Endothelial cell of umbilical vein (primary cell): Measurements from ENCODE around the gene CRYBG2. TPM values are rescaled to one million over a fixed set of nuclear protein-coding genes. Genes with fewer than 3 reads are reported as not detected.

Experiments used
- BruUV-seq: library from RNA; stranded (reverse); fragments of 400-500 nt; replicated peaks from 2 replicates; lab custom pipeline; 2021; lab: Mats Ljungman, UMichigan
- CTCF ChIA-PET: fragments of 300-600, 350-600 bp; sonication (Branson Sonifier 250); formaldehyde crosslinking; loops from one replicate; lab custom pipeline; 2021; ENCODE audit warnings: antibody characterized with exemption, inconsistent platforms; lab: Charles Lee
- POLR2A ChIA-PET: fragments of 300-600, 350-600 bp; sonication (Branson Sonifier 250); formaldehyde crosslinking; loops from one replicate; lab custom pipeline; 2021; ENCODE audit warnings: antibody characterized with exemption, inconsistent platforms; lab: Charles Lee
- DNase-seq: peaks from one replicate; pipeline ENCODE4 v3.0.0-alpha.2; 2011; ENCODE audit warnings: low read depth, low spot score
- FAIRE-seq: peaks from 2 replicates; lab custom pipeline; 2011; peaks lifted over from hg19 to GRCh38; lab: Jason Lieb, UNC
- H2AFZ ChIP-seq: 2 replicates; pipeline ENCODE4 v1.6.0; 2012; ENCODE audit warnings: low read depth, low read length, control low read depth, inconsistent platforms
- H3K27ac ChIP-seq: 2 replicates; pipeline ENCODE4 v1.5.1; 2011; ENCODE audit warnings: low read depth, mild to moderate bottlenecking, control low read depth, low read length, moderate library complexity; ENCODE audit not compliant: insufficient read depth
- H3K27me3 ChIP-seq, 2 experiments: 2 replicates each; pipeline versions ENCODE4 v1.6.0 to v1.6.1; 2011; ENCODE audit warnings: low read length in 2 of 2, mixed read lengths in 1 of 2; ENCODE audit not compliant: control insufficient read depth in 2 of 2, insufficient read depth in 2 of 2
- H3K36me3 ChIP-seq, 2 experiments: 2 replicates in 1 of 2; 3 replicates in 1 of 2; pipeline ENCODE4 v1.5.1; 2011; ENCODE audit warnings: low read length in 2 of 2, mild to moderate bottlenecking in 1 of 2, moderate library complexity in 1 of 2; ENCODE audit not compliant: control insufficient read depth in 2 of 2, insufficient read depth in 2 of 2; ENCODE audit errors: extremely low read depth in 1 of 2
- H3K4me1 ChIP-seq: 3 replicates; pipeline ENCODE4 v1.5.1; 2011; ENCODE audit warnings: mild to moderate bottlenecking, low read length; ENCODE audit not compliant: control insufficient read depth, insufficient read depth; ENCODE audit errors: extremely low read depth
- H3K4me2 ChIP-seq: 2 replicates; pipeline ENCODE4 v1.6.1; 2011; ENCODE audit warnings: low read length, control low read depth, mixed read lengths; ENCODE audit not compliant: insufficient read depth
- H3K4me3 ChIP-seq, 3 experiments: fragments of 200-600 bp in 1 of 3; sonication (generic), shearing (Covaris generic) in 1 of 3; replicated peaks in 1 of 3; 2 replicates each; pipeline ENCODE4 v1.5.1; 2011 to 2016; ENCODE audit warnings: control low read depth in 3 of 3, low read length in 3 of 3, mild to moderate bottlenecking in 2 of 3, inconsistent platforms in 1 of 3, low read depth in 1 of 3, moderate library complexity in 1 of 3; ENCODE audit not compliant: insufficient read depth in 1 of 3
- H3K79me2 ChIP-seq: 2 replicates; pipeline ENCODE4 v1.6.0; 2012; ENCODE audit warnings: low read length, inconsistent platforms; ENCODE audit not compliant: control insufficient read depth, insufficient read depth
- H3K9ac ChIP-seq: replicated peaks from 2 replicates; pipeline ENCODE3; 2011; ENCODE audit warnings: low read length, control low read depth; ENCODE audit not compliant: insufficient read depth; ENCODE audit errors: extremely low read depth
- H3K9me1 ChIP-seq: replicated peaks from 3 replicates; pipeline ENCODE4 v1.6.0; 2011; ENCODE audit warnings: mild to moderate bottlenecking, low read length; ENCODE audit not compliant: control insufficient read depth, insufficient read depth; ENCODE audit errors: extremely low read depth
- H3K9me3 ChIP-seq: replicated peaks from 2 replicates; pipeline ENCODE4 v1.5.1; 2012; ENCODE audit warnings: low read length, inconsistent platforms; ENCODE audit not compliant: control insufficient read depth, insufficient read depth
- H4K20me1 ChIP-seq: replicated peaks from 2 replicates; pipeline ENCODE3; 2011; ENCODE audit warnings: mild to moderate bottlenecking, low read length; ENCODE audit not compliant: control insufficient read depth, insufficient read depth; ENCODE audit errors: extremely low read depth
- CTCF ChIP-seq, 2 donors: IDR thresholded peaks; 1 replicate in 1 of 2; 2 replicates in 1 of 2; pipeline ENCODE4 v1.5.1; 2011; ENCODE audit warnings: low read length in 2 of 2, mild to moderate bottlenecking in 2 of 2, moderate library complexity in 2 of 2, control low read depth in 1 of 2, inconsistent platforms in 1 of 2, low read depth in 1 of 2; ENCODE audit not compliant: insufficient read depth in 1 of 2; ENCODE audit errors: extremely low read depth in 1 of 2
- EZH2 ChIP-seq: IDR thresholded peaks from 2 replicates; pipeline ENCODE4 v1.6.1; 2012; ENCODE audit warnings: borderline replicate concordance, low read depth, mild to moderate bottlenecking, moderate library complexity, low read length, inconsistent platforms; ENCODE audit not compliant: severe bottlenecking
- POLR2A ChIP-seq: IDR thresholded peaks from 2 replicates; pipeline ENCODE4 v1.6.1; 2012; ENCODE audit warnings: low read depth, mild to moderate bottlenecking, control low read depth, low read length
- POLR2AphosphoS5 ChIP-seq: IDR thresholded peaks from 2 replicates; pipeline ENCODE4 v1.6.1; 2012; ENCODE audit warnings: low read depth, mild to moderate bottlenecking, control low read depth, low read length, moderate library complexity; ENCODE audit not compliant: insufficient read depth
- dilution Hi-C: fragments of 300-500 bp; cut with MboI; formaldehyde crosslinking; loops from one replicate; pipeline ENCODE4 v1.15.0; 2019; ENCODE audit warnings: low sequenced_read_pairs; ENCODE audit not compliant: extremely low pct_ligation_motif_present
- intact Hi-C: fragments of 100-400 bp; cut with micrococcal nuclease; formaldehyde crosslinking; loops from one replicate; pipeline ENCODE4 v1.10.0; 2022
- polyA plus RNA-seq, 4 experiments: library from polyadenylated mRNA; depleted of rRNA in 3 of 4; stranded (reverse) in 3 of 4; unstranded in 1 of 4; fragments of >200 nt; gene quantifications; 2 replicates each; pipeline versions ENCODE4 v1.2.1 to v1.2.3, GENCODE V29; 2011 to 2012; ENCODE audit warnings: missing spikeins in 1 of 4
- total RNA-seq: library from RNA; stranded (reverse); gene quantifications from 2 replicates; pipeline ENCODE4 v1.2.3, GENCODE V29; 2021

Gene CRYBG2
- total and polyA plus RNA-seq, 2 donors (not counting 3 experiments of a cell fraction or from before 2014, with no cell fraction given) = not detected

GRCh38 chr1:26276432-26276838 lies 77.5 kb downstream of the CRYBG2 start:
- Histone ChIP-seq H3K36me3 (peaks cover 3 to 6% of the 10 kb centered on the region in 2 experiments), H2AFZ (no peak overlapping the region), H4K20me1 (no peaks in the 10 kb centered on the region), H3K9ac (no peak overlapping the region), H3K27me3 (no peaks in the 10 kb centered on the region), H3K9me1 (no peaks in the 10 kb centered on the region), H3K4me1 (peaks cover 37% of the 10 kb centered on the region), H3K4me2 (no peak overlapping the region), H3K27ac (peak overlapping the region; percentile 62), H3K9me3 (no peaks in the 10 kb centered on the region), H3K79me2 (peaks cover 21% of the 10 kb centered on the region), H3K4me3 (no peak overlapping the region)
- CTCF ChIA-PET = interaction anchor here (0.7 to 9.1 kb wide), 24 partner anchors 9 to 242 kb away, joined by 3 to 132 read pairs (median 6); partner anchors contain the start of genes CD52, CEP85, UBXN11 and ZNF593
- dilution Hi-C loops = no loop called here
- intact Hi-C loops = loop anchor here (1.0 to 5.0 kb wide), 4 partner anchors 42 to 239 kb away; partner anchors contain the start of genes CEP85 and HMGN2
- DNase-seq (no peak), FAIRE-seq (no peak)
- TF ChIP-seq EZH2 (no peak), CTCF (IDR thresholded peaks at IDR 0.05; ENCODE audit: extremely low read depth in 1 of 2, insufficient read depth in 1 of 2, low read depth in 1 of 2, low read length in 2 of 2) (no peak), POLR2AphosphoS5 (peak; percentile 1), POLR2A (no peak)
- BruUV-seq = no TSS peak
- POLR2A ChIA-PET = interaction anchor here (0.7 kb wide), 1 partner anchor 104 kb away, joined by 6 read pairs; no protein-coding TSS in a partner anchor
